ENCODE results near the gene ULBP3.
A peak's percentile ranks its signal among the peaks of the same experiment; 100 is the strongest.
"Not testable (repeated sequence)": the region's sequence is repeated elsewhere in the genome, so short reads cannot be mapped to it uniquely, and the experiment has no call there.

Gene ULBP3

DNA sequence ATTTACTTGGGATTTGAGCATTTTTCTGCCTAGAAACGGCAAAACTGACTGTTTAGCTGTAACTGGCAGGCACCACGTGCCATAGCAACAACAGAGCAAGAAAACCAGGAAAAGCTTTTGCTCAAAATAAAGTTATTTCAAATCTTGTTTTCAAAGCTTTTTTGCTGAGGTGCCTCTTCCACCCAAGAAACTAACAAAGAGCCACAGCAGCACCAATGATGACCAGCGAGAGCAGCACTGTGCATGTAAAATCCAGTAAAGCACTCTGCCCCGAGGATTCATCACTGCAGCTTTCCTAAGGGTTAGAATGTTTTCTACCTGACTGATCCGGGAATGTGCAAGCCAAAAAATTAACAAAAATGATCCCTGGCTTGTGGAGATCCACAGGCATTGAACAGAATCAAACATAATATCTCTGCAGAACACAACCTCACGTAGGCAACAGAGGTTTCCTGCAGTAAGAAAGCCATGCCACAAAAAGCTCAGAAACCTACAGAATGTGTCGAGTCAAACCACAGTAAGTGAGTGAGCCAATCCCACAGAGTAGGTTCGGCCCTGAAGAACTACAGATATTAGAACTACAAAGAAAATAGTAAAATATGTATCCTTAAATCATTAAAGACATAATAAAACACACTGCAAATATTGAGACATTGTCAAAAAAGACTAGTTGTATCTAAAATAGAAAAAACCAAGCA is 7.4 kb upstream of the ULBP3 start:
- no peak for DNase-seq (ENCODE audit: extremely low read depth in 1 of 2, low read depth in 1 of 2)

DNA sequence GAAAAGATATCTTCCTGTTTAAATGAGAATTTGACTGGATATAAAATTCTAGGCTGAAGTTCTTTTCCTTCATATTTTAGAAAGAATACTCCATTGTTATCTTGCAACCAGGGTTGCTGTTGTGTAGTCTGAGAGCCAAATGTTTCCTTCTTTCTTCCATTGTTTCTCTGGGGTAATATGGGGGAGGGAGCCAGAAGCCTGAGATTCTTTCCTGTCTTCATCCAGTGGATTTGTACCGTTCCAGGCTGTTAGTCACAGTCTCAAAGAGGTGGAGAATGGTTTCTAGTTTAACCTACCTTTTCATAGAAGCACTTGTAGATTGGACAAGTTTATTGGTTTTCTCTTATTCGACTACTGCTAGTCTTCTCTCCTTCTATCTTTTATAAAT is 6.1 kb upstream of the ULBP3 start:
- DNase-seq (ENCODE audit: extremely low read depth in 1 of 2, low read depth in 1 of 2) = no peak

DNA sequence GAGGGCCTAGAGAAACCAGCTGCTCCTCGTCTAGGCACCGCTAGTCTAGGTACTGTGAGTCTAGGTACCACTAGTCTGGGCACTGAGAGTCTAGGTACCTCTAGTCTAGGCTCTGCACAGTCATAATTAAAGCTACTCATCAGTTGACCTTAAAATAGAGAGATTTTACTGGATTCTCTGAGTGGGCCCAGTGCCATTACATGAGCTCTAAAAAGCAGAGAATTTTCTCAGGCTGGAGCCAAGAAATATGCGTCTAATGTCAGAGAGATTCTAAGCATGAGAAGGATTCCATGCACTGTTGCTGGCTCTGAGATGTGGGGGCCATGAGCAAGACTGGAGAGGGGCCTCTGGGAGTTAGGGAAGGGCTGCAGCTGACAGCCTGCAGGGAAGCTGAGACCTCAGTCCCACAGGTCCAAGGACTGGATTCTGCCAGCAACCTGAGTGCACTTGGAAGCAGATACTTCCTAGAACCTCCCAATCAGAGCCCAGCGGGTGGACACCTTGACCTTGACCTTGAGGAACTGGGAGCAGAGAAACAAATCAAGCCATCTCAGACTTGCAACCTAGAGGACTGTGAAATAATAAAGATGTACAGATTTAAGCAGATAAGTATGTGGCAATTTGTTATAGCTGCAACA is 5.6 kb upstream of the ULBP3 start:
- not testable (repeated sequence) for DNase-seq (ENCODE audit: extremely low read depth in 1 of 2, low read depth in 1 of 2)

DNA sequence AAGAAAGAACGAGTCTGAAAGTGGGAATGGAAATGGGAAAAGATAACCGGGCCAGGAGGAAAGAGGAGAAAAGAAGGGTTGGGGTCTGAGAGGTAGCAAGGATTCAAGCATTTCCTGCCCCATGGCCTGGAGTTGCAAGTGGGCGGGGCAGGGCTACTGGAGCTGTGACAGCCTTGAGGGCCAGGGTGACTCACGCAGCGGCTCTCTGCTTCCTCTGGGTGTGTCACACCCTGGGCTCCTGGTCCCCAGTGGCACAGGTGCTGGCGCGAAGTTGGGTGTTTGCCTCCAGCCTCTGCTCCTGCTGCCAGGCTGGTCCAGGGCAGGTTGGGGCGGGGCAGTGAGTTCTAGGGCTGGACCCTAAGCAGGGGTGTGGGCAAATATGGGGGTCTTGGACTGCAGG is 3.3 kb upstream of the ULBP3 start:
- peak in 1 of 2 donors; percentile 19 for DNase-seq (ENCODE audit: extremely low read depth in 1 of 2, low read depth in 1 of 2)

DNA sequence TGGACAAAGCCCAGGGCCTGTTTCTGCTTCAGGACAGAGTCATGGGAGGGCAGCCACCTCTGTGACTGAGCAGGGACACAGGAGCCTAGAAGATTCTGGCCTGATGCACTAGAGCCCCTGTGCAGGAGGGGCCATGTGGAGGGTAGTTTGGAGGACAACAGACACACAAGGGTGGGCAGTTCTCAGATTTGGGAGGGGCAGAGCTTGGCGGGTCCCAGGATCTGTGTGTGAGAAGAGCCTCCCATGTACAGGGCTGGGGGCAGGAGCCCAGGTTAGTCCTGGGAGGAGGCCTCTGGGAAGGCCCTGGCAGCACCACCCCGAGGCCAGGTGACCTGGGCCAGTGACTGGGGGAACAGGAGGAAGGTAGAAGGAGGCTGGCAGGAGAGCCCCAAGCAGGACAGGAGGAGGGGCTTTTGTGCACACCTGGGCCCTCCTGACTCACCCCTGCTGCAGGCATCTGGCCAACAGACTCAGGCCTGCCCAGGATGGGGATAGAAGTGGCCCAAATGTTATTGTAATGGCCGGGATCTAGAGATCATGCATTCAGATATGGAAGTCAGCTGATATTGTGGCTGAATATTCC is 1.4 kb upstream of the ULBP3 start:
- no peak for DNase-seq (ENCODE audit: extremely low read depth in 1 of 2, low read depth in 1 of 2)

DNA sequence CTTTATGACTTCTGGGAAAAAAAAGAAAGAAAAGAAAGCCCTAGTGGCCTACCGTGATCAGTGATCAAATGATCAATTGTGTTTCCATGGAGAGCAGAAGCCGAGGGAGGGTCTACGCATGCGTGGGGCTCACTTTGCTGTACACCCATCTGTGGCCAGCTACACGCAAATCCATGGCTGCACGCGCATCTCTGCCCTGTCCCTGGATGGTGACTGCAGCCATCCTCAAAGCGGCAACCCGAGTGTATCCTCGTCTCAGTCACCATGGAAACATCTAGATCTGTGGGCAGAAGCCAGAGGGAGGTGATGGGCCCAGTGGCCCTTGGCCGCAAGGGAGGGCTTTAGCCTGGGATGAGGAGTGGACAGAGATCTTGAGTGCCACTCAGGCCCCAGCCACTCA is 785 bp upstream of the ULBP3 start:
- DNase-seq (ENCODE audit: extremely low read depth in 1 of 2, low read depth in 1 of 2) = no peak

DNA sequence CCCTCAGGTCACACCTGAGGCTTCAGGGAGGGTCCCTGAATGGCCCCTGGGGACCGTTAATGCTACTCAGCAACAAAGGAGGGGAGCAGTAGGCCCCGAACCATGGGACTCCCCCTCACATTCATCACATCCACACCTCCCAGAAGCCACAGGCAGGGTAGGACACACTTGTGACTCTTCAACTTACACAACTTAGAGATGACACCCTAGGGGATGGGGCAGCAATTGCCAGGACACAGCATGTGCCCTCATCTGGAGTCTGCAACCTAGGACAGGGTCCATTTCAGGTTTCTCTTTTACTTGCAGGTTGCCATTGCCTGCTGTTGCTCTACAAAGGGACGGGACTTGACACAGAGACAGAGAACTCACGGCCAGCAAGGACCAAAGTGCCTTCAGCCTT is 770 bp downstream of the ULBP3 start:
- DNase-seq (ENCODE audit: extremely low read depth in 1 of 2, low read depth in 1 of 2) = no peak

DNA sequence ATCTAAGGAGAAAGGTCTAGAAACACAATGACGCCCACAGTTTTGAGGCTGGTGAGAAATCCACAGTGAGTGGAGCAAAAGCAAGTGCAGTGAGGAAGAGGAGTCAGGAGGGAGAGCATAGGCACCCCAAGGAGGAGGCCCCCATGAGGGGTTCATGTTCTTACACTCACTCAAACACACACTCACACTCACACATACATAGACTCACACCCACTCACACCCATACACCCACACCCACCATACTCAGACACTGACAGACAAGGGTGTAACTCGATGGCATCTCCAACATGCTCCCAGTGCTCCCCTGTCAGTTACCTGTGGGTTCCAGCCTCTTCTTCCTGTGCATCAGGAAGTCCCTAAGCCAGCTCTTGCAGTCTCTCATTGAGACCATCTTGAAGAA is 3.8 kb downstream of the ULBP3 start:
- no peak for DNase-seq (ENCODE audit: extremely low read depth in 1 of 2, low read depth in 1 of 2)

DNA sequence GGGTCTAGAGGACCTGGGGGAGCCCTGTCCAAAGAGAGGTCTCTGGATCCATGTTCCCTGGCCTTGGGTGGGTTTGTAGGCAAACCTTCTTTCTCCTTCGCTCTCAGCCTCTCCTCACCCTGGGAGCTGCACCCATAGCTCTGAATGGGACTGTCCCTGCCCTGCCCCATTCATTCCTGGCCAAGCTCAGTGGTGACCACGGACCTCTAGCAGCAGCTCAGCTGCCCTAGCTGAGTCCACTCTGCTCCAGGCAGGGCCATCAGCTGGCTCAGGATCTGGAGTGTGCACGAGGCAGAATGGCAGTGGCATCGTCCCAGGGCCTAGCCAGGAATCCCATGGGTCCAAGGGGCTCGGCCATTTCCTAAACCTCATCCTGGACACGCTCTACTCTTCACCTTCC is 5.3 kb downstream of the ULBP3 start:
- no peak for DNase-seq (ENCODE audit: extremely low read depth in 1 of 2, low read depth in 1 of 2)

DNA sequence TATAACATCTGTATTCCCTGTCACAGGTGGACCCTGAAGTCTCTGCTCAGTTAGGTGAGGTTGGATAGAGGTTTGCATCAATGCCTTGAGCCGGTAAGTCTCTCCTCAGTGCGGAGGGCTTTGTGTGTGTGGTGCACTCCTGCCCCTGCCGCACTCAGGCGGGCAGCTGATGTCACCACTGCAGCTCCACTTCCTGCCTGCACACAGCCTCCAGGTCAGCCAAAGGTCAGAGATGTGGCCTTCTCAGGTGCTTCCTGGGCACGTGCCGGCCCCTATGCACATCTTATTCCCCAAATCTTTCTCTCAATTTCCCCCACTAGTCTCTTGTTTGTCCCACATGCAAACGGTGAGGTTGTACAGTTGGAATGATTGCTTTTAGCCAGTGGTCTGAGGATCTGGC is 8.9 kb downstream of the ULBP3 start:
- not testable (repeated sequence) for DNase-seq (ENCODE audit: extremely low read depth in 1 of 2, low read depth in 1 of 2)

DNA sequence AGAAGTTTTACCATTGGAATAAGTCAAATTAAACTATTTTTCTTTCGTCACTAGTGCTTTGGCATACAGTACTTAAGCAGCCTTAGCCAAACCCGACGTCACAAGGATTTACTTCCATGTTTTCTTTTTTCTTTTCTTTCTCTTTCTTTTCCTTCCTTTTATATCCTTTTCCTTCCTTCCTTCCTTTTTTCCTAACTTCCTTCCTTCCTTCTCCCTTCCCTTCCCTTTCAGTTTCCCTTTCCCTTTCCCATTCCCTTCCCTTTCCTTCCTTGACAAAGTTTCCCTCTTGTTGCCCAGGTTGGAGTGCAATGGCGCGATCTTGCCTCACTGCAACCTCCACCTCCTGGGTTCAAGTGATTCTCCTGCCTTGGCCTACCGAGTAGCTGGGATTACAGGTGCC is 9.9 kb downstream of the ULBP3 start:
- no peak for DNase-seq (ENCODE audit: extremely low read depth in 1 of 2, low read depth in 1 of 2)

DNA sequence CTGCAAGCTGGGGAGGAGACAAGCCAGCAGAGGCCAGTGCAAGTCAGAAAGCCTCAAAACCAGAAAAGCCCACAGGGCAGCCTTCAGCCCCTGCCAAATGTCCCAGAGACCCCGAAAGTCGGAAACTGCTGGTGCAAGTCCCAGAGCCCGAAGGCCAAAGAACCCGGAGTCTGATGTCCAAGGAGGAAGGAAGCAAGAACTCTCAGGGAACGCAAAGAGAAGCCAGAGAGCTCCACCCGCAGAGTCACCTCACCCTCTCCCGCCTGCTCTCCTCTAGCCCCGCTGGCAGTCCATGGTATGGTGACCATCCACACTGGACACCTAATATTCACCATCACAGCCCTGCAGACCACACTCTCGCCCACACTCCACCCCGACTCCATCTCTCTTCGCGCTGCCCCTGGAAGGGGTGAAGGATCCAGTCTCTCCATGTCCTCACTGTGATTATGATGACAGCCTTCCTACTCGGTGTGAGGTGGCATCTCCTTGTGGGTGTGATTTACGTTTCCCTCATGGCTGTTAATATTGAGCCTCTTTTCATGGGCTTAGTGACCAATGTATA is 10.6 kb downstream of the ULBP3 start:
- DNase-seq (ENCODE audit: extremely low read depth in 1 of 2, low read depth in 1 of 2) = no peak

DNA sequence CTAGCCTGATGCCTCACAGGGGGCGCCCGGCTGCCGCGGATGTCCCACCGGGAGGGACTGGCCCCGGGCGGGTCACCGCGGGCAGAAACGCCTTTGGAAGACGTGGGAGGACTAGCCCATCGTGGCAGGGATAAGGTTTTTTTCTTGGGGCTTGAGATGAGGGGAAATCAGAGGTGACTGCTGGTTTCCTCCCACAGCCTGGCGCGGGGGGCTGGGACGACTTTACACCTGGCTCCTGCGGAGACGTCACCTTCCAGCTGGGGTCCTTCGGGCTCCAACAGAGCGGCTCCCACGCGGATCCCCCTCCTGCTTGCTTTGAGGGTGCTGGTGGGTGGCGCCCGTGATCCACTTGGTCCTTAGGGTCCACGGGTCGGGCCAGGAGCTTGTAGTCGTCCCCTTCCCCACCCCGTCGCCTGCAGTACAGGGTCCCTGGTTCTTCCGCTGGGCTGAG is 11.4 kb downstream of the ULBP3 start:
- no peak for DNase-seq (ENCODE audit: extremely low read depth in 1 of 2, low read depth in 1 of 2)

DNA sequence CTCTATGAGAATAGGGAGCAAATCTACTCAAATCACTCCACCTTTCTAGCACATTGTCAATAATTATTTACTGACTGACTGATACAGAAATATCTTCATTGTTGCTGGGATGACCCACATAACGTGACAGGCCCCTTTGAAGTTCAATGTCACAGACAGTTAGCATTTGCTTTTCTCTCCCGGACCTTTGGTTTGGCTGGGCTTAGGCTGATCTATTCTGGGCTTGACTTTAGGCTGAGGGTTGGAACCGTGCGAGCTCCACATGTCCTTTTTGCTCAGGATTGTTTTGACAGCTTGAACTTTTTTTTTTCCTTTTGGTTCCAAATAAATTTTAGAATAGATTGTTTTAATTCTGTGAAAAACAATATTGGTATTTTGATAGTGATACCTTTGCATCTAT is 12.0 kb downstream of the ULBP3 start:
- DNase-seq (ENCODE audit: extremely low read depth in 1 of 2, low read depth in 1 of 2) = no peak

DNA sequence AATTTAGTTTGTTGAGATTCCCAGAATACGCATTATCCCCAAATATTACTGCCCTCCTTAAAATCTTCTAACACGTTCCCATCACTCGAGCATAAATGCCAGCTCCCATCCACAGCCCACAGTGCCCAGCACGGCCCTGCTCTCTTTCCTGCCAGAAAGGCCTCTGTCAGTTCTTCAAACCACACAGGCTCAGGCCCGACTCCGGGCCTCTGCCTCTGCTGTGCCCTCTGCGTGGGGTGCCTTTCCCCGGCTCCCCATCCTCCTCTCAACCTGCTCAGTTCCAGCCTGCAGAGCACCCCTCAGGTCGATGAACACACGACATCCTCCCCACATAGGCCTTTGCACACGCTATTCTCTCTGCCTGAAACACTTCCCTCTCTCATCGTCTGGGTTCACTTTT is 12.8 kb downstream of the ULBP3 start:
- DNase-seq (ENCODE audit: extremely low read depth in 1 of 2, low read depth in 1 of 2) = no peak

DNA sequence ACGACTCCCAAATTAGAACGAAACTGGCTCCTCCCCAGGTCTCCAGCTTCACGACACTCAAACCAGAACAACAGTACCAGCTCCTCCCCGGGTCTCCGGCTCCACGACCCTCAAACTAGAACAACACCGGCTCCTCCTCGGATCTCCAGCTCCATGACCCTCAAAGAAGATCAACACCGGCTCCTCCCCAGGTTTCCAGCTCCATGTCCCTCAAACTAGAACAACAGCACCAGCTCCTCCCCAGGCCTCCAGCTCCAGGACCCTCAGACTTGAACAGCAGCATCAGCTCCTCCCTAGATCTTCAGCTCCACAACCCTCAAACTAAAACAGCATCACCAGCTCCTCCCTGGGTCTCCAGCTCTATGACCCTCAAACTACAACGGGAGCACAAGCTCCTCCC is 13.8 kb downstream of the ULBP3 start:
- DNase-seq (ENCODE audit: extremely low read depth in 1 of 2, low read depth in 1 of 2) = no peak

DNA sequence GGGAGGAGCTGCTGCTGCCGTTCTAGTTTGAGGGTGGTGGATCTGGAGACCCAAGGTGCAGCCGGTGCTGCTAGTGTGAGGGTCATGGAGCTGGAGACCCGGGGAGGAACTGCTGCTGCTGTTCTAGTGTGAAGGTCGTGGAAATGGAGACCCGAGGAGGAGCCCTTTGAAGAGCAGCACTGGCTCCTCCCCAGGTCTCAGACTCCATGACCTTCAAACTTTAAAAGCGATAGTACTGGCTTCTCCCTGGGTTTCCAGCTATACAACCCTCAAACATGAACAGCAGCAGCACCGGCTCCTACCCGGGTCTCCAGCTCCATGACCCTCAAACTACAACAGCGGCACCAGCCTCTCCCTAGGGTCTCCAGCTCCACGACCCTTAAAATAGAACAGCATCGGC is 15.5 kb downstream of the ULBP3 start:
- DNase-seq (ENCODE audit: extremely low read depth in 1 of 2, low read depth in 1 of 2) = no peak

DNA sequence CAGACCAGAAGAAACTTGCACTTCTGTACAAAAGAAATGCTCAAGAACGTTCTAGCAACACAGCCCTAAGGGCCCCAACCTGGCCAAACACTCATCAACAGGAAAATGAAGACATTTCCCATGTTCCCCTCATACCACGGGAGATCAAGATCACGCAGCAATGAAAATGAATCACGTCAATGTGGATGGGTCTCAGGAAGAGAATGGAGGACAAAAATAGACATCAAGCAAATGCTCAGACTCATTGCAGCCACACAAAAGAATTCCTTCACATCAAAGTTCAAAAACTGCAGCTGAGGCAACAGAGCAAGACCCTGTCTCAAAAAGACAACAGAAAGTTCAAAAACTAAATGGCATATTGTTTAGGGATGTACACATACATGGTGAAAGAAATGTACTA is 18.1 kb downstream of the ULBP3 start:
- DNase-seq (ENCODE audit: extremely low read depth in 1 of 2, low read depth in 1 of 2) = no peak

DNA sequence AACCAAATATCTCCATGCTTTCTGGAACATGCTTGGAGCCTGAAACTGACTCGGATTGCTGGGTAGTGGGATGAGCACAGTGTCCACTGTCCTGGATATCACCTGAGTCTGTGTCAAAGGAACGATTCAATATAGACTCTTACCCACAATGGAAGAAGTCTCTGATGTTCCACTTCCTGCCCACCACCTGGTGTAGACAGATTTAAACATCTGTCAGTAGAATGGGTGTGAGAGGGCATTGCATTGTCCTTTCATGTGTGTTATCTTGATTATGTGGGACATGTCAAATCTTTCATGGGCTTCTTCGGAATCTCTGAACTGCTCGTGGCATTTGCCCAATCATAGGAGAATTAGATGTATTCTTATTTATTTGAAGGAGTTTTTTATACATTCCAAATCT is 20.8 kb downstream of the ULBP3 start:
- DNase-seq (ENCODE audit: extremely low read depth in 1 of 2, low read depth in 1 of 2) = no peak

DNA sequence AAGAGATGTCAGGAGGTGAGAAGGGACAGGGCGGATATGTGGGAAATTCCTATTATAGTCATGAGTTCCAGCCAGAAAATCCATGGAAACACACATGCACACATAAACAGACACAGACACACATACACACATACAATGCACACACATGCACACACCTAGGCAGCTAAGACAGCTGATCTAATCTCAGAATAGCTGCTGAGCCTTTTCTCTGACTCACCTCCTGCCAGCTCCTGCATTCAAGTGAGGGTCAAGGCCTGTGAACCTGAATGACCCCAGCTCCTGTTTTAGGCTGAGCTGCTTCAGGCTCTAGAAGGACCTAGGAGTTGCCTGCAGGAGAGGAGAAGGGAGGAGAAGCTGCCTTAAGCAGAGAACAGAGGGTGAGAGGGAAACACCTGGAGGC is 22.0 kb downstream of the ULBP3 start:
- no peak for DNase-seq (ENCODE audit: extremely low read depth in 1 of 2, low read depth in 1 of 2)

DNA sequence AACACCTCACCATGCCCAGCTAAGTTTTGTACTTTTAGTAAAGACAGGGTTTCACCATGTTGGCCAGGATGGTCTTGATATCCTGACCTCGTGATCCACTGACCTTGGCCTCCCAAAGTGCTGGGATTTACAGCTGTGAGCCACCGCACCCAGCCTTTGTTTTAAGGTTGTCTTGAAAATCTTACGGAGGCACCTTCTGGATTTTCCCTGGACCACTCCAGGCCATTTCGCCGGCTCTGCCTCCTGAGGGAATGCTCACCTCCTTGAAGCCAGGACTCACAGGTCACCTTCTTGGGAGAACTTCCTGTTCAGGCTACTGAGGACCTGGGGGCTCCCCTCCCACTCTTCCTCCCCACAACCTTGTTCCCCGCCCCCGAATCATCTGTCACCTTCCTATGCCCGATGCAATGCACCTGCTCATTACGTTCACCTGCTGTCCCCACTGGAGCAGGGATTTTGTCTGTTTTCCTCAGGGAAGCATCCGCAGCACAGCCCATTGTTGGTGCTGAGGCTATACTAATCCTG is 24.2 kb downstream of the ULBP3 start:
- DNase-seq (ENCODE audit: extremely low read depth in 1 of 2, low read depth in 1 of 2) = no peak
